Smooth muscle cell (in vitro differentiated cells): Measurements from ENCODE around the gene SAP30BP. TPM values are rescaled to one million over a fixed set of nuclear protein-coding genes. Genes with fewer than 3 reads are reported as not detected.
A peak's percentile ranks its signal among the peaks of the same experiment; 100 is the strongest.

Experiments
- DNase-seq: peaks from one replicate; lab custom pipeline; 2025; ENCODE audit not compliant: unreplicated experiment; lab: John Stamatoyannopoulos, UW
- H2AFZ ChIP-seq: fragments of 200-600 bp; sonication (generic); 2 replicates; pipeline ENCODE4 v1.6.0; 2016; ENCODE audit warnings: antibody characterized with exemption, low read depth, mild to moderate bottlenecking
- H3F3A ChIP-seq: fragments of 200-600 bp; sonication (generic); 2 replicates; pipeline ENCODE4 v1.6.0; 2017; ENCODE audit warnings: antibody characterized with exemption, low read depth
- H3K27ac ChIP-seq: fragments of 200-600 bp; sonication (generic); 2 replicates; pipeline ENCODE4 v1.5.1; 2016; ENCODE audit warnings: low read depth, mild to moderate bottlenecking
- H3K27me3 ChIP-seq: fragments of 200-600 bp; sonication (generic); 2 replicates; pipeline ENCODE4 v1.6.1; 2016; ENCODE audit warnings: low read depth, mild to moderate bottlenecking
- H3K36me3 ChIP-seq: fragments of 200-600 bp; sonication (generic); 2 replicates; pipeline ENCODE4 v1.5.1; 2016; ENCODE audit warnings: low read depth
- H3K4me1 ChIP-seq: fragments of 200-600 bp; sonication (generic); 2 replicates; pipeline ENCODE4 v1.5.1; 2016; ENCODE audit warnings: low read depth
- H3K4me2 ChIP-seq: fragments of 200-600 bp; sonication (generic); 2 replicates; pipeline ENCODE4 v1.6.0; 2016; ENCODE audit warnings: mild to moderate bottlenecking
- H3K4me3 ChIP-seq: fragments of 200-600 bp; sonication (generic); 2 replicates; pipeline ENCODE4 v1.5.1; 2016; ENCODE audit warnings: mild to moderate bottlenecking
- H3K79me2 ChIP-seq: fragments of 200-600 bp; sonication (generic); 2 replicates; pipeline ENCODE4 v1.6.0; 2016; ENCODE audit warnings: low read depth, mild to moderate bottlenecking
- H3K9ac ChIP-seq: fragments of 200-600 bp; sonication (generic); 2 replicates; pipeline ENCODE4 v1.6.0; 2016; ENCODE audit warnings: low read depth
- H3K9me3 ChIP-seq: fragments of 200-600 bp; sonication (generic); replicated peaks from 2 replicates; pipeline ENCODE4 v1.5.1; 2016; ENCODE audit warnings: low read depth
- H4K20me1 ChIP-seq: fragments of 200-600 bp; sonication (generic); 2 replicates; pipeline ENCODE4 v1.6.0; 2016; ENCODE audit warnings: low read depth
- WGBS: methylation state at CpG from one replicate; pipeline ENCODE4 v1.1.7; 2016; ENCODE audit warnings: low lambda C conversion rate; 5-methylcytosine and 5-hydroxymethylcytosine counted together
- polyA plus RNA-seq: library from polyadenylated mRNA; unstranded; fragments of >200 nt; fragmentation: Nextera tagmentation; extraction: Ambion mirVana; gene quantifications from 2 replicates; pipeline ENCODE4 v1.2.1, GENCODE V29; 2016
- total RNA-seq: library from RNA; depleted of rRNA; stranded (reverse); fragments of >200 nt; gene quantifications from 2 replicates; pipeline ENCODE4 v1.2.3, GENCODE V29; 2014
- TF ChIP-seq, protein P1 (sequence below): fragments of 200-600 bp; sonication (generic); IDR thresholded peaks from 2 replicates; pipeline ENCODE4 v1.5.1; 2017; ENCODE audit warnings: borderline replicate concordance, mild to moderate bottlenecking, antibody characterized with exemption; ENCODE audit not compliant: insufficient read depth, poor library complexity, severe bottlenecking

The SAP30BP gene
- total and polyA plus RNA-seq, 2 experiments from 2014 or later, result 75.4 to 135 TPM

DNA sequence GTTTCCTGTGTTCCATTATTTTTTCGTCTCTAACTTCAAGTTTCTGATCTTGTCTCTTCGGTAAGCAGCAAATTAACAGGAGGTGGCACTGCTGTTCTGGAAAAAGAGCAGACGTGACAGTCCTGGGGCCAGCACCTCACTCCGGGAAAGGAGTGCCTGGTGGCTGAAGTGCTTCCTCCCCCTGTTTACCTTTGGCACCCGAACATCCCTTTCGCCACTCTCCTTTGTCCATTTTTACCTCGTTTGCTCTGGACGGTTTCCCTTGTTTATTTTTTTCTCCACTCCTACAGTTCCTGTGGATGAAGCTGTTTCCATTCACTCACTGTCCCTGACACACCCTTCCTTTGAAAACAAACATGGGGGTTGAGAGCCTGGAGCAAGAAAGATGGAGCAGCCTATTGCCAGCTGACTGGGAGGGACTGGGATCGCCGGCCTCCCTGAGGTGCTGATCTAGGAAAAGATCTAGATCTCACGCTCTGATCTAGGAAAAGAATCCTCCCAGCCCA is 12.6 kb downstream of the SAP30BP start:
- no peaks in the 10 kb centered on the region for H3K36me3 ChIP-seq
- peak overlapping the region; percentile 81 for H3K27ac ChIP-seq
- peaks cover 46% of the 10 kb centered on the region for H3K79me2 ChIP-seq
- H3K4me1 ChIP-seq, result no peaks in the 10 kb centered on the region
- H3K9ac ChIP-seq, result no peak overlapping the region
- H3K9me3 ChIP-seq, result no peaks in the 10 kb centered on the region
- TF ChIP-seq, protein P1, sequence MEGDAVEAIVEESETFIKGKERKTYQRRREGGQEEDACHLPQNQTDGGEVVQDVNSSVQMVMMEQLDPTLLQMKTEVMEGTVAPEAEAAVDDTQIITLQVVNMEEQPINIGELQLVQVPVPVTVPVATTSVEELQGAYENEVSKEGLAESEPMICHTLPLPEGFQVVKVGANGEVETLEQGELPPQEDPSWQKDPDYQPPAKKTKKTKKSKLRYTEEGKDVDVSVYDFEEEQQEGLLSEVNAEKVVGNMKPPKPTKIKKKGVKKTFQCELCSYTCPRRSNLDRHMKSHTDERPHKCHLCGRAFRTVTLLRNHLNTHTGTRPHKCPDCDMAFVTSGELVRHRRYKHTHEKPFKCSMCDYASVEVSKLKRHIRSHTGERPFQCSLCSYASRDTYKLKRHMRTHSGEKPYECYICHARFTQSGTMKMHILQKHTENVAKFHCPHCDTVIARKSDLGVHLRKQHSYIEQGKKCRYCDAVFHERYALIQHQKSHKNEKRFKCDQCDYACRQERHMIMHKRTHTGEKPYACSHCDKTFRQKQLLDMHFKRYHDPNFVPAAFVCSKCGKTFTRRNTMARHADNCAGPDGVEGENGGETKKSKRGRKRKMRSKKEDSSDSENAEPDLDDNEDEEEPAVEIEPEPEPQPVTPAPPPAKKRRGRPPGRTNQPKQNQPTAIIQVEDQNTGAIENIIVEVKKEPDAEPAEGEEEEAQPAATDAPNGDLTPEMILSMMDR, result no peak
- no peak overlapping the region for H2AFZ ChIP-seq
- peaks cover 19% of the 10 kb centered on the region for H3F3A ChIP-seq
- H3K4me3 ChIP-seq, result no peak overlapping the region
- H4K20me1 ChIP-seq, result peaks cover 78% of the 10 kb centered on the region
- H3K27me3 ChIP-seq, result no peaks in the 10 kb centered on the region
- no peak overlapping the region for H3K4me2 ChIP-seq
- WGBS, result 83% methylated on average over 11 of the region's 11 CpGs
- no peak for DNase-seq

DNA sequence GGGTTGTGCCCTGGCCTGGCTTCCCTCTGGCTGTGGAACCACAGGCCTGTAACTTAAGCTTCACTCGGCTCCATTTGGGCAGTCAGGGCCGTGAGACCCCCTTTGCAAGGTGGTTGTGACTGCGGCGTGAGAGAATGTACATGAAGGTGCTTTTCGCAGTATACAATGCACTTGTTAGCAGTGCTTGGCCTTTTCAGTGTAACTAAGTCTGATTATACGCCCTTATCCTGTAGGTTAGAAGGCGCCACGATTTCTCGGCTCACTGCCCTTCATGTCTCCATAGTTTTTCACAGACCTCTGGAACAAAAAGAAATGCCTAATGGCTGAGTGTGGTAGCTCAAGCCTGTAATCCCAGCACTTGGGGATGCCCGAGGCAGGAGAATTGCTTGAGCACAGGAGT is 13.3 kb downstream of the SAP30BP start:
- Histone ChIP-seq H3K36me3 (no peaks in the 10 kb centered on the region), H3K4me1 (no peaks in the 10 kb centered on the region), H4K20me1 (peaks cover 82% of the 10 kb centered on the region), H3K4me3 (no peak overlapping the region), H3K9ac (no peak overlapping the region), H3K27me3 (no peaks in the 10 kb centered on the region), H2AFZ (no peak overlapping the region), H3K9me3 (no peaks in the 10 kb centered on the region), H3F3A (peaks cover 19% of the 10 kb centered on the region), H3K79me2 (peaks cover 45% of the 10 kb centered on the region), H3K4me2 (no peak overlapping the region), H3K27ac (peak overlapping the region; percentile 81)
- TF ChIP-seq, protein P1, result no peak
- 92% methylated on average over 10 of the region's 10 CpGs for WGBS
- no peak for DNase-seq

DNA sequence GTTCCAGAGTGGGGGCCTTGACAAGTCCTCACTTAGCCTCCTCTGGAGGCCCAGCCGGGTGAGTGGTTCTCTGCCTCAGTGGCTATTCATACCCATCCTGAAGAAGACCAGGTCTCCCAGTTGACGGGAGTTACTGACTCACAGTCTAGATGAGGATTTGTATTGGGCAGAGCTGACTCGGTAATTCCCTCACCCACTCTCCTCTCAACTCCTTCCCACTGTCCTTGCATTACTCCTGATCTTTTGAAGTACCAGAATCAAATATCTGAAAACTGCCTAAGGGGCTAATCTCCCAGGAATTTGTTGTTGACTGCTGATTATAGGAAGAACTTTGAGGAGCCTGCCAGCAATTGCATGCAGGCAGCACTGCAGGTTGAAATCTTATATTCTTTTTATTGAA is 14.2 kb downstream of the SAP30BP start:
- no peaks in the 10 kb centered on the region for H3K27me3 ChIP-seq
- 16% methylated on average over 3 of the region's 3 CpGs for WGBS
- no peaks in the 10 kb centered on the region for H3K36me3 ChIP-seq
- peaks cover 45% of the 10 kb centered on the region for H3K79me2 ChIP-seq
- H3K27ac ChIP-seq, result peak overlapping the region; percentile 81
- H4K20me1 ChIP-seq, result peaks cover 82% of the 10 kb centered on the region
- no peaks in the 10 kb centered on the region for H3K4me1 ChIP-seq
- H3K9ac ChIP-seq, result no peak overlapping the region
- no peak overlapping the region for H3K4me3 ChIP-seq
- H3K4me2 ChIP-seq, result peak overlapping the region; percentile 24
- H3K9me3 ChIP-seq, result no peaks in the 10 kb centered on the region
- peaks cover 19% of the 10 kb centered on the region for H3F3A ChIP-seq
- no peak for DNase-seq
- TF ChIP-seq, protein P1, result no peak
- H2AFZ ChIP-seq, result no peak overlapping the region

DNA sequence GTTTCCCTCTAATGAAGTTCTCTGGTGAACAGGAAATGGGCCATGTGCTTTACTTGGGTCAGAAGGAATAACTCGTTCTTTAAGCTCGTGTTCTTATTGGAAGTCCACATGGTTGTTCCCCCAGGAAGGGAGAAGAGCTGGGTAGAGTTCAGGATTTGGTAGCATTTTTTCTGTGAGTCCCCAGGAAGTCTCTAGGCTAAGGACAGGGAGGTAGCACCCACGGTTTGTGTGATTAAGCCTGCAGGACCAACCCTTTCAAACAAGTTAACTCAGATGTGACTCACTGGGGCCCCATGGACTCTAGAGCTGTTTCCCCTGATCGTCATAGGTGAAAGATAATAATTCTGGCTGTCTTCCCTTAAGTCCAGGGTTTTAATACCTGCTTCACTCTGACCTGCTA is 16.4 kb downstream of the SAP30BP start:
- TF ChIP-seq, protein P1, result no peak
- Histone ChIP-seq H3K4me3 (no peak overlapping the region), H3K4me1 (peaks cover 12% of the 10 kb centered on the region), H3K36me3 (no peaks in the 10 kb centered on the region), H3K27ac (peak overlapping the region; percentile 83), H3K79me2 (peaks cover 38% of the 10 kb centered on the region), H3K9ac (no peak overlapping the region), H3K9me3 (no peaks in the 10 kb centered on the region), H3K4me2 (peak overlapping the region; percentile 61), H3K27me3 (no peaks in the 10 kb centered on the region), H4K20me1 (peaks cover 88% of the 10 kb centered on the region), H2AFZ (no peak overlapping the region), H3F3A (peaks cover 19% of the 10 kb centered on the region)
- no peak for DNase-seq
- 51% methylated on average over 4 of the region's 4 CpGs for WGBS
